Keratinocyte (primary cell): Measurements from ENCODE around the gene PGAM5.

Experiments used
- CTCF ChIP-seq, 3 experiments: IDR thresholded peaks in 1 of 3; conservative IDR thresholded peaks in 1 of 3; optimal IDR thresholded peaks in 1 of 3; 2 replicates in 2 of 3; 3 replicates in 1 of 3; pipeline versions ENCODE3 to v1.5.1; 2011; ENCODE audit warnings: low read length in 3 of 3, mild to moderate bottlenecking in 3 of 3, moderate library complexity in 2 of 3, control low read depth in 1 of 3, inconsistent platforms in 1 of 3; ENCODE audit not compliant: insufficient read depth in 2 of 3; ENCODE audit errors: extremely low read depth in 1 of 3
- EZH2 ChIP-seq: IDR thresholded peaks from one replicate; pipeline ENCODE4 v1.6.1; 2012; ENCODE audit warnings: inconsistent platforms, mild to moderate bottlenecking, low read length, moderate library complexity

DNA sequence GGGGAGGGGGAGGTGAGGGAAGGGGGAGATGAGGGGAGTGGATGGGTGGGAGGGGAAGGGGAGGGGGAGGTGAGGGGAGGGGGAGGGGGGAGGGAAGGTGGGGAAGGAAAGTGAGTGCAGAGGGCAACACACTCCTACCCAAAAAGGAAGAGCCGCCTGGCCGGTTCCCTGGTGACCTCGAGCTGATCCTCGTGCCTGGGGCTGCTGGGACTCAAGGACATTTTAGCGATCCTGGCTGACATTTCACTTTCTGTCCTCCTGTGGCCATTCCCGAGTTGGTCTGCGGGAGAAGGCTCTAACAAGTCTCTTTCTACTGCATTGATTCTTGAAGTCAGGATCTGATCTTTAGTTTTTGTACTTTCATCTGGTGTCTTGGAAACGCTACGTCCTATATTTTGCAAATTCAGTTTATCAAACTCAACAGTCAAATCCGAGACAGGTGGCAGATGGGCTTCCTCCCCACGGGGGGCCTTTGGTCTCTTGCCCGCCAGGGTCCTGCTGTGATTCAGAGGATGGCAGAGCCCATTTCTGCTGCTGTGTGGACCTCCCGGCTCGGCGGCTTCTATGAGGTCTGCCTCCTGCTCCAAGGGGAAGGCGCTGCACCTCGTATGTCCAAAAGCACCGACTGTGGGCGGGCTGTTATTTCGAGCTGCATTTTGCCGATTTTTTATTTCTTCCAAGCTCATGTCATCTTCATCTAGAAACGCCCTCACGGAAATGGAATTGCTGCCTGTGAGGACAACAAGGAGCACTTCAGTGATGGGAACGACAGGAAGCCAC is 19.1 kb downstream of the PGAM5 start:
- TF ChIP-seq CTCF (optimal IDR thresholded peaks at IDR 0.05 in 1 of 3, IDR thresholded peaks at IDR 0.05 in 1 of 3, conservative IDR thresholded peaks at IDR 0.05 in 1 of 3; ENCODE audit: extremely low read depth in 1 of 3, insufficient read depth in 2 of 3, low read length in 3 of 3) (no peak), EZH2 (no peak)
